HEK293T (cell line): ENCODE results near the gene NSG1.

Experiments used
- CTCF ChIA-PET: fragments of 350-600 bp; formaldehyde crosslinking; extraction: SDS; loops from one replicate; lab custom pipeline; 2021; ENCODE audit warnings: antibody characterized with exemption, inconsistent platforms; lab: Yijun Ruan, JAX
- POLR2A ChIA-PET: fragments of 350-600 bp; formaldehyde crosslinking; extraction: SDS; loops from one replicate; lab custom pipeline; 2020; ENCODE audit warnings: antibody characterized with exemption, inconsistent platforms; lab: Yijun Ruan, JAX
- DNase-seq: peaks from one replicate; pipeline ENCODE4 v3.0.0; 2012; ENCODE audit warnings: mixed read lengths; ENCODE audit errors: extremely low spot score
- ARNT ChIP-seq: fragments of 450-650 bp; IDR thresholded peaks from 2 replicates; pipeline ENCODE4 v1.6.1; 2017; ENCODE audit warnings: mild to moderate bottlenecking
- BHLHE40 ChIP-seq: fragments of 450-650 bp; IDR thresholded peaks from 2 replicates; pipeline ENCODE4 v1.6.1; 2016; ENCODE audit warnings: mild to moderate bottlenecking, moderate library complexity, borderline replicate concordance
- CTBP1 ChIP-seq: fragments of 450-650 bp; IDR thresholded peaks from 2 replicates; pipeline ENCODE4 v1.6.1; 2016; ENCODE audit warnings: borderline replicate concordance
- ELF4 ChIP-seq: fragments of 450-650 bp; IDR thresholded peaks from 2 replicates; pipeline ENCODE4 v1.6.1; 2017; ENCODE audit warnings: antibody characterized with exemption
- FOXA1 ChIP-seq: fragments of 450-650 bp; IDR thresholded peaks from 2 replicates; pipeline ENCODE4 v1.6.1; 2016; ENCODE audit warnings: mild to moderate bottlenecking
- FOXK2 ChIP-seq: fragments of 450-650 bp; IDR thresholded peaks from 2 replicates; pipeline ENCODE4 v1.6.1; 2016; ENCODE audit warnings: mild to moderate bottlenecking
- FOXM1 ChIP-seq: fragments of 450-650 bp; IDR thresholded peaks from 2 replicates; pipeline ENCODE4 v1.6.1; 2017; ENCODE audit warnings: mild to moderate bottlenecking, borderline replicate concordance
- HDGF ChIP-seq: fragments of 450-650 bp; IDR thresholded peaks from 2 replicates; pipeline ENCODE4 v1.6.1; 2017; ENCODE audit warnings: antibody characterized with exemption, borderline replicate concordance
- L3MBTL2 ChIP-seq: fragments of 450-650 bp; conservative IDR thresholded peaks from 2 replicates; pipeline ENCODE4 v1.6.1; 2016; ENCODE audit warnings: mild to moderate bottlenecking
- LEF1 ChIP-seq: fragments of 450-650 bp; IDR thresholded peaks from 2 replicates; pipeline ENCODE4 v1.6.1; 2017; ENCODE audit warnings: mild to moderate bottlenecking, borderline replicate concordance
- NFRKB ChIP-seq: fragments of 450-650 bp; IDR thresholded peaks from 2 replicates; pipeline ENCODE4 v1.6.1; 2016; ENCODE audit warnings: mild to moderate bottlenecking, moderate library complexity
- SP1 ChIP-seq: fragments of 450-650 bp; IDR thresholded peaks from 2 replicates; pipeline ENCODE4 v1.6.1; 2017
- SUZ12 ChIP-seq: fragments of 450-650 bp; IDR thresholded peaks from 2 replicates; pipeline ENCODE4 v1.6.1; 2016; ENCODE audit warnings: mild to moderate bottlenecking
- TARDBP ChIP-seq: fragments of 450-650 bp; IDR thresholded peaks from 2 replicates; pipeline ENCODE4 v1.6.1; 2016
- ZNF384 ChIP-seq: fragments of 450-650 bp; IDR thresholded peaks from 2 replicates; pipeline ENCODE4 v1.6.1; 2016
- TF ChIP-seq, protein P1 (sequence below): fragments of 450-650 bp; IDR thresholded peaks from 2 replicates; pipeline ENCODE4 v1.6.1; 2016

NSG1 gene

DNA sequence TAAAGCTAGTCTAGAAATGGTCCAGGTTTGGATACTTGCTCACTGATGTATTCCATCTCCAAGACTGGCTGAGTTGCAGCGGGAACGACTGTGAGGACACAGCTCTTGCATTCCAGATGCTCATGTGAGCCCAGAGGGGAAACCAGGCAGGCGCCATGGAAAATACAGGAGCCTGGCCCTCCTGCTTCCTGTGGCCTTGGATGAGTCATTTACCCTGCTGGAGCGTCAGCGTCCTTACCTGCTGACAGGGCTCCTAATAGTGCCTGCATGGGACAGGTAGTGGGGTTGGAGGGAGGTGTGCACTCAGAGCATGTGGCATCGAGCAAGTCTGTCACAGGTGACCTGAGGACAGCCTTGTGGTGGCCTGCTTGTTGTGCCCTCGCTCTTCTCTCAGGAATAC, 69.4 kb downstream of the NSG1 start:
- TF ChIP-seq CTBP1 (no peak), BHLHE40 (no peak), TARDBP (no peak), SUZ12 (no peak), ELF4 (no peak), FOXA1 (no peak), FOXK2 (no peak), ARNT (no peak), FOXM1 (no peak), L3MBTL2 (no peak)
- ChIA-PET POLR2A (no interaction called here), CTCF (no interaction called here)
- DNase-seq, result no peak

DNA sequence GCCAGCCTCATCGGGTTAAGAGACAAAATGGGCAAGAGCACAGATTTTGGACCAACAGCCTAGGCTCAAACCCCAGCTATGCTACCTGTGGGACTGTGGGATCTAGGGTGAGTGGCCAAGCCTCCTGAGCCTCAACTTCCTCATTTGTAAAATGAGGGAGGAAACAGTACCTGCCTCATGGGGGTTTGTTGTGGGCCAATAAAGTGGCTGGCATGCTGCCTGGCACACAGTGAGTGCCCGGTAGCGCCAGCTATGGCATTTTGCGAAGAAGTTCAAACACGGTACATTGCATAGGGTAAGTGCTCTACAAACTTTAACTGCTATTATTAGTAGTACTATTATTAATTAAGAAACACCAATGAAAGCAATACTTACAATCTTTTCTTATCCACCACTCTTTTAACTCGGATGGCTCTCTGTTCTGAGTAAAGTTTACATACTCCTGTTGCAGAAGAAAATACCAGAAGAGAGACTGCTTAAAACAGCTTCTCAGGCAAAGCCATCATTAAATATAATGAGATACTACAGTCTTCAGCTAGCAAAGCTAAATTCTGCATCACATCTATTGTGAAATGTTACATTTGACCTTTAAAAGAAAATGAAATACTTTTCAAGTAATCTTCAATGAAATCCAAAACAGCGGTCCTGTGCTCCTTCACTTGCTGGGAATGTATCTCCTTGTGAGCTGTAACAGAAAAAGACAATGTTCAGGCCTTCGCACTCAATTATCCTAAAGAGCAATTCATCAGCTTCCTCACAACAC, 70.1 kb downstream of the NSG1 start:
- ChIA-PET CTCF (no interaction called here), POLR2A (no interaction called here)
- no peak for DNase-seq
- TF ChIP-seq SUZ12 (no peak), L3MBTL2 (no peak), FOXM1 (no peak), FOXK2 (no peak), HDGF (no peak), ARNT (no peak), ZNF384 (no peak)

DNA sequence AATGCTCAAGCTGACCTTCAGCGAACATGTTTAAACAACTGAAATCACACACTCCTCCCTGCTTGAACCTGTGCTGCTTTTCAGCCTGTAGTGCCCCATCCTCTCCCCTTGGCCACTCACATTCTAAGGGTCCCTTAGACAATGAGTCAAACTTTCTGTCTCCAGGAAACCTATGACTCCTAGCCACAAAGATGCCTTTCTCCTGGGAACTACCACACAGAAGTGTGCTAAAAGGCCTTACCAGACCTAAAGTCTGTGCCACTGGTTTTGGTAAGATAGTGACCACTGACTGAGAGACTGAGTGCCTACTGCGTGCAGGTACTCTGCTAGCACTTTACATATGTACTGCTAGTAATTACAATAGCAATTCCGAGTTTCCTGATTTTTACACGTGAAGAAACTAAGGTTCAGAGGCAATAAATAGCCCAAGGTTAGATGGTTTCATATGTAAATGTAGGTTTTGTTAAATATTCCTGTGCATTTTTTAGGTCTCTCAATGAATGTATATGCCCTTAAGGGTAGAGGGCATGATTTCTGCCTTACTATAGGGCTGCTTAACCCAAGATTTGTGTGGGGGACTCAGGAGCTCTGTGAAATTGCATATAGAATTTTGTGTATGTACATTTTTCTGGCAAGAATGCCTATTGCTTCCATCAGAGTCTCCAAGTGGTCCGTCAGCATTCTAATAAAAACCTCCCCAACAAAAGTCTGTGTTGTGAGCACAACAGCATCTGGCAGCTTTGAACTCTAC, 71.1 kb downstream of the NSG1 start:
- POLR2A ChIA-PET, result no interaction called here
- DNase-seq, result no peak
- CTCF ChIA-PET, result no interaction called here
- TF ChIP-seq SUZ12, result no peak
- no peak for TF ChIP-seq L3MBTL2
- no peak for TF ChIP-seq SP1
- TF ChIP-seq FOXK2, result no peak
- TF ChIP-seq FOXM1, result no peak
- TF ChIP-seq, protein P1, sequence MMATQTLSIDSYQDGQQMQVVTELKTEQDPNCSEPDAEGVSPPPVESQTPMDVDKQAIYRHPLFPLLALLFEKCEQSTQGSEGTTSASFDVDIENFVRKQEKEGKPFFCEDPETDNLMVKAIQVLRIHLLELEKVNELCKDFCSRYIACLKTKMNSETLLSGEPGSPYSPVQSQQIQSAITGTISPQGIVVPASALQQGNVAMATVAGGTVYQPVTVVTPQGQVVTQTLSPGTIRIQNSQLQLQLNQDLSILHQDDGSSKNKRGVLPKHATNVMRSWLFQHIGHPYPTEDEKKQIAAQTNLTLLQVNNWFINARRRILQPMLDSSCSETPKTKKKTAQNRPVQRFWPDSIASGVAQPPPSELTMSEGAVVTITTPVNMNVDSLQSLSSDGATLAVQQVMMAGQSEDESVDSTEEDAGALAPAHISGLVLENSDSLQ, result no peak
- TF ChIP-seq CTBP1, result no peak
- TF ChIP-seq BHLHE40, result no peak
- no peak for TF ChIP-seq FOXA1
- no peak for TF ChIP-seq ARNT
- TF ChIP-seq NFRKB, result no peak
- no peak for TF ChIP-seq TARDBP

- ChIA-PET POLR2A (no interaction called here), CTCF (no interaction called here)
- TF ChIP-seq, protein P1, result no peak
- TF ChIP-seq L3MBTL2, result no peak
- DNase-seq, result no peak
Observed at GRCh38 chr4:4459181-4459580, 72.3 kb downstream of the NSG1 start.

DNA sequence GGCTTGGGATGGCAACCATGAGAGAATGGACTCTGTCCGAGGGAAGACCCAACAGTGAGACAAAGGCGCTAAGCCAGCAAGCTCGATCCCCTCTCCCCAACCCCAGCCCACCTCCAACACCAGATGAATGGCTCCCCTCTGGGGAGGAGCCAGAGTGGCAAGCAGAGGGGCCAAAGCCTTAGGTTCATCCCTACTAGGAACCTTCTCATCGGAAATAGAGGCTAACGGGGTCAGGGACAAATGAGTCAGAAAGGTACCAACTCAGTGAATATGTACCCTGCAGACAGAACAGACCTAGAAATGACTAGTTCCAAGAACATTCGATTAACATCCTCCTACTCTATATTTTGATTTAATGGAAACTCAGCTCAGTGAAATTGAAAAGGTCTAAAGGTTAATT, 73.9 kb downstream of the NSG1 start:
- ChIA-PET CTCF (no interaction called here), POLR2A (no interaction called here)
- TF ChIP-seq CTBP1, result no peak
- no peak for TF ChIP-seq ELF4
- no peak for TF ChIP-seq TARDBP
- no peak for TF ChIP-seq SP1
- no peak for TF ChIP-seq SUZ12
- TF ChIP-seq L3MBTL2, result no peak
- no peak for TF ChIP-seq ARNT
- no peak for TF ChIP-seq ZNF384
- TF ChIP-seq FOXK2, result no peak

GRCh38 chr4:4461178-4461577, 74.3 kb downstream of the NSG1 start:
- no peak for TF ChIP-seq FOXA1
- no peak for TF ChIP-seq ELF4
- no peak for TF ChIP-seq L3MBTL2
- TF ChIP-seq FOXK2, result no peak
- TF ChIP-seq TARDBP, result no peak
- no peak for TF ChIP-seq BHLHE40
- no peak for TF ChIP-seq HDGF
- no peak for TF ChIP-seq ZNF384
- no peak for TF ChIP-seq LEF1
- no peak for TF ChIP-seq NFRKB
- TF ChIP-seq CTBP1, result no peak
- TF ChIP-seq FOXM1, result no peak
- no peak for DNase-seq
- ChIA-PET CTCF (no interaction called here), POLR2A (no interaction called here)

More for the DNA sequence above, 73.9 kb downstream of the NSG1 start:
- DNase-seq, result no peak

- DNase-seq, result no peak
- CTCF ChIA-PET, result interaction anchor here (0.6 kb wide), 1 partner anchor 1322 kb away, joined by 3 read pairs; no protein-coding TSS in a partner anchor
- POLR2A ChIA-PET, result no interaction called here
- TF ChIP-seq ZNF384, result no peak
- TF ChIP-seq FOXM1, result no peak
- no peak for TF ChIP-seq ARNT
- no peak for TF ChIP-seq LEF1
- no peak for TF ChIP-seq CTBP1
- no peak for TF ChIP-seq FOXA1
- TF ChIP-seq ELF4, result no peak
- TF ChIP-seq FOXK2, result no peak
- TF ChIP-seq SP1, result no peak
- no peak for TF ChIP-seq BHLHE40
- no peak for TF ChIP-seq HDGF
- no peak for TF ChIP-seq SUZ12
- TF ChIP-seq L3MBTL2, result no peak
- TF ChIP-seq TARDBP, result no peak
- no peak for TF ChIP-seq NFRKB
- TF ChIP-seq, protein P1, result no peak
Observed at GRCh38 chr4:4461850-4462249, 74.9 kb downstream of the NSG1 start.
